Activated naive CD8-positive, alpha-beta T cell treated with anti-CD3 and anti-CD28 coated beads for 36 hours (primary cell): ENCODE measurements around the gene C17orf107. TPM values are rescaled to one million over a fixed set of nuclear protein-coding genes. Genes with fewer than 3 reads are reported as not detected.
A peak's percentile ranks its signal among the peaks of the same experiment; 100 is the strongest.

Experiments
- DNase-seq: peaks from one replicate; pipeline ENCODE4 v3.0.0; 2021
- H3K27ac Mint-ChIP-seq: one replicate; pipeline ENCODE4 v1.8.0; 2022; ENCODE audit warnings: mild to moderate bottlenecking, moderate library complexity, mixed read lengths
- H3K27me3 Mint-ChIP-seq: one replicate; pipeline ENCODE4 v1.8.0; 2022; ENCODE audit warnings: mild to moderate bottlenecking, mixed read lengths
- H3K36me3 Mint-ChIP-seq: one replicate; pipeline ENCODE4 v1.8.0; 2021; ENCODE audit warnings: mild to moderate bottlenecking, mixed read lengths
- H3K4me1 Mint-ChIP-seq: one replicate; pipeline ENCODE4 v1.8.0; 2021; ENCODE audit warnings: mixed read lengths
- H3K4me3 Mint-ChIP-seq: one replicate; pipeline ENCODE4 v1.8.0; 2022; ENCODE audit warnings: mild to moderate bottlenecking, moderate library complexity, mixed read lengths
- H3K9me3 Mint-ChIP-seq: one replicate; pipeline ENCODE4 v1.8.0; 2022; ENCODE audit warnings: mixed read lengths
- total RNA-seq, 2 experiments: library from RNA; stranded (reverse); gene quantifications; one replicate each; pipeline ENCODE4 v1.2.3, GENCODE V29; 2021

Gene C17orf107
- total RNA-seq, 2 experiments from 2014 or later, result 2.2 to 2.3 TPM

DNA sequence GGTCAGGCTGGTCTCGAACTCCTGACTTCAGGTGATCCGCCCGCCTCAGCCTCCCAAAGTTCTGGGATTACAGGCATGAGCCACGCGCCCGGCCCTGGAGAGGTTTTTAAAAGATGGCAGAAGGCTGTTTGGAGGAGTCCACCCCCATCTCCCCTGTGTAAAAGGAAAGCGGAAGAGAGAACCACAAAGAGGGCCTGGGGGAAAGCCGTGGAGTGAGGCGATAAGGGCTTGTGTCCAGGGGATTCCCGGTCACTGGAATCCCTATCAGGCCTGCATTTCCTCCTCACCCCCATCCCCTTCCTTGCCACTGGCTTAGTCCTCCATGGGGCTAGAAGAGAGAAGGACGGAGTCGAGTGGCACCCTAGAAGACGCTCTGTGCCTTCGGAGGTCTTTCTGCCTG is 32.6 kb downstream of the C17orf107 start, which contains the start of gene GP1BA:
GP1BA (plus strand) TSS at position 315 of the 400 bp plus-strand sequence. CDS start 328 bp downstream, outside the sequence.
- DNase-seq, result no peak
- no peaks in the 10 kb centered on the region for H3K9me3 Mint-ChIP-seq
- H3K4me1 Mint-ChIP-seq, result peaks cover 22% of the 10 kb centered on the region
- peaks cover 10% of the 10 kb centered on the region for H3K27me3 Mint-ChIP-seq
- H3K4me3 Mint-ChIP-seq, result no peak within 1 kb of the TSS
- H3K36me3 Mint-ChIP-seq, result peaks cover 10% of the 10 kb centered on the region
- H3K27ac Mint-ChIP-seq, result peak within 1 kb of the TSS; percentile 23

DNA sequence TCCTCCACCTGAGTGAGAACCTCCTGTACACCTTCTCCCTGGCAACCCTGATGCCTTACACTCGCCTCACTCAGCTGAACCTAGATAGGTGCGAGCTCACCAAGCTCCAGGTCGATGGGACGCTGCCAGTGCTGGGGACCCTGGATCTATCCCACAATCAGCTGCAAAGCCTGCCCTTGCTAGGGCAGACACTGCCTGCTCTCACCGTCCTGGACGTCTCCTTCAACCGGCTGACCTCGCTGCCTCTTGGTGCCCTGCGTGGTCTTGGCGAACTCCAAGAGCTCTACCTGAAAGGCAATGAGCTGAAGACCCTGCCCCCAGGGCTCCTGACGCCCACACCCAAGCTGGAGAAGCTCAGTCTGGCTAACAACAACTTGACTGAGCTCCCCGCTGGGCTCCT is 33.4 kb downstream of the C17orf107 start:
- Mint-ChIP-seq H3K36me3 (peaks cover 10% of the 10 kb centered on the region), H3K9me3 (no peaks in the 10 kb centered on the region)
- no peak for DNase-seq

DNA sequence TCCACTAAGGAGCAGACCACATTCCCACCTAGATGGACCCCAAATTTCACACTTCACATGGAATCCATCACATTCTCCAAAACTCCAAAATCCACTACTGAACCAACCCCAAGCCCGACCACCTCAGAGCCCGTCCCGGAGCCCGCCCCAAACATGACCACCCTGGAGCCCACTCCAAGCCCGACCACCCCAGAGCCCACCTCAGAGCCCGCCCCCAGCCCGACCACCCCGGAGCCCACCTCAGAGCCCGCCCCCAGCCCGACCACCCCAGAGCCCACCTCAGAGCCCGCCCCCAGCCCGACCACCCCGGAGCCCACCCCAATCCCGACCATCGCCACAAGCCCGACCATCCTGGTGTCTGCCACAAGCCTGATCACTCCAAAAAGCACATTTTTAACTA is 34.3 kb downstream of the C17orf107 start:
- no peak for DNase-seq
- H3K4me3 Mint-ChIP-seq, result no peak overlapping the region
- peaks cover 10% of the 10 kb centered on the region for H3K27me3 Mint-ChIP-seq
- H3K9me3 Mint-ChIP-seq, result no peaks in the 10 kb centered on the region
- peaks cover 28% of the 10 kb centered on the region for H3K4me1 Mint-ChIP-seq
- peak overlapping the region; percentile 26 for H3K27ac Mint-ChIP-seq
- peaks cover 18% of the 10 kb centered on the region for H3K36me3 Mint-ChIP-seq

More for the DNA sequence above, 33.4 kb downstream of the C17orf107 start:
- Mint-ChIP-seq H3K27me3 (peaks cover 10% of the 10 kb centered on the region), H3K27ac (peak overlapping the region; percentile 23), H3K4me1 (peaks cover 22% of the 10 kb centered on the region), H3K4me3 (no peak overlapping the region)

DNA sequence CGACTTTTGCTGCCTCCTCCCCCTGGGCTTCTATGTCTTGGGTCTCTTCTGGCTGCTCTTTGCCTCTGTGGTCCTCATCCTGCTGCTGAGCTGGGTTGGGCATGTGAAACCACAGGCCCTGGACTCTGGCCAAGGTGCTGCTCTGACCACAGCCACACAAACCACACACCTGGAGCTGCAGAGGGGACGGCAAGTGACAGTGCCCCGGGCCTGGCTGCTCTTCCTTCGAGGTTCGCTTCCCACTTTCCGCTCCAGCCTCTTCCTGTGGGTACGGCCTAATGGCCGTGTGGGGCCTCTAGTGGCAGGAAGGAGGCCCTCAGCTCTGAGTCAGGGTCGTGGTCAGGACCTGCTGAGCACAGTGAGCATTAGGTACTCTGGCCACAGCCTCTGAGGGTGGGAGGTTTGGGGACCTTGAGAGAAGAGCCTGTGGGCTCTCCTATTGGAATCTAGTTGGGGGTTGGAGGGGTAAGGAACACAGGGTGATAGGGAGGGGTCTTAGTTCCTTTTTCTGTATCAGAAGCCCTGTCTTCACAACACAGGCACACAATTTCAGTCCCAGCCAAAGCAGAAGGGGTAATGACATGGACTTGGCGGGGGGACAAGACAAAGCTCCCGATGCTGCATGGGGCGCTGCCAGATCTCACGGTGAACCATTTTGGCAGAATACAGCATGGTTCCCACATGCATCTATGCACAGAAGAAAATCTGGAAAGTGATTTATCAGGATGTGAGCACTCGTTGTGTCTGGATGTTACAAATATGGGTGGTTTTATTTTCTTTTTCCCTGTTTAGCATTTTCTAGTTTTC is 35.0 kb downstream of the C17orf107 start:
- Mint-ChIP-seq H3K9me3 (no peaks in the 10 kb centered on the region), H3K36me3 (peaks cover 21% of the 10 kb centered on the region), H3K27ac (peak overlapping the region; percentile 26), H3K27me3 (peaks cover 10% of the 10 kb centered on the region), H3K4me1 (peaks cover 32% of the 10 kb centered on the region), H3K4me3 (no peak overlapping the region)
- DNase-seq, result no peak

DNA sequence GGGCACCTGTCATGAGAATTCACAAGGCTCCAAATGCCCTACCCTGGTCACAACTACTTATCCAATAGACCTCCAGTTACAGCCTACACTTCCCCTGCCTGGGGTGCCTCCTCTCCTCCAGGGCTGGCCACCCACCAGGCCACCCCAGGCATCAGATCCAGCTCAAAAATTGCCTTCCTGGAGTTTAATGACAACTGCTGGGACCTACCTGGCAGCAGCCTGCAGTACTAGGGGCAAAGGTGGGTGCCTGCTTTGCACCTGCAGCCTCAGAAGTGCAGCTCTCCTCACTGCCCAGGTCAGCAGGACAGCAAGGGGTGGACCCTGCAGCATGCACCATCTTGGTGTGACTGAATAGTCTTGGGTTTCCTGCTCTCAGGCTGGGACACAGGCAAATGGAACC is 36.3 kb downstream of the C17orf107 start:
- Mint-ChIP-seq H3K27me3 (peaks cover 10% of the 10 kb centered on the region), H3K9me3 (no peaks in the 10 kb centered on the region), H3K36me3 (peaks cover 28% of the 10 kb centered on the region), H3K4me1 (peaks cover 32% of the 10 kb centered on the region), H3K4me3 (no peak overlapping the region), H3K27ac (no peak overlapping the region)
- no peak for DNase-seq

GRCh38 chr17:4936436-4936835 is 37.1 kb downstream of the C17orf107 start:
- Mint-ChIP-seq H3K36me3 (peaks cover 33% of the 10 kb centered on the region), H3K27me3 (peaks cover 10% of the 10 kb centered on the region), H3K4me1 (peaks cover 32% of the 10 kb centered on the region), H3K9me3 (no peaks in the 10 kb centered on the region), H3K27ac (peak overlapping the region; percentile 2), H3K4me3 (no peak overlapping the region)
- no peak for DNase-seq

GRCh38 chr17:4937553-4937952 is 38.2 kb downstream of the C17orf107 start:
- Mint-ChIP-seq H3K4me3 (no peak overlapping the region), H3K4me1 (peaks cover 38% of the 10 kb centered on the region), H3K36me3 (peaks cover 44% of the 10 kb centered on the region), H3K27ac (no peak overlapping the region), H3K27me3 (peaks cover 10% of the 10 kb centered on the region), H3K9me3 (no peaks in the 10 kb centered on the region)
- no peak for DNase-seq

- Mint-ChIP-seq H3K4me1 (peaks cover 43% of the 10 kb centered on the region), H3K36me3 (peaks cover 48% of the 10 kb centered on the region), H3K27ac (peak overlapping the region; percentile 66)
These were observed 38.7 kb downstream of the C17orf107 start for GRCh38 chr17:4938069-4938491.

DNA sequence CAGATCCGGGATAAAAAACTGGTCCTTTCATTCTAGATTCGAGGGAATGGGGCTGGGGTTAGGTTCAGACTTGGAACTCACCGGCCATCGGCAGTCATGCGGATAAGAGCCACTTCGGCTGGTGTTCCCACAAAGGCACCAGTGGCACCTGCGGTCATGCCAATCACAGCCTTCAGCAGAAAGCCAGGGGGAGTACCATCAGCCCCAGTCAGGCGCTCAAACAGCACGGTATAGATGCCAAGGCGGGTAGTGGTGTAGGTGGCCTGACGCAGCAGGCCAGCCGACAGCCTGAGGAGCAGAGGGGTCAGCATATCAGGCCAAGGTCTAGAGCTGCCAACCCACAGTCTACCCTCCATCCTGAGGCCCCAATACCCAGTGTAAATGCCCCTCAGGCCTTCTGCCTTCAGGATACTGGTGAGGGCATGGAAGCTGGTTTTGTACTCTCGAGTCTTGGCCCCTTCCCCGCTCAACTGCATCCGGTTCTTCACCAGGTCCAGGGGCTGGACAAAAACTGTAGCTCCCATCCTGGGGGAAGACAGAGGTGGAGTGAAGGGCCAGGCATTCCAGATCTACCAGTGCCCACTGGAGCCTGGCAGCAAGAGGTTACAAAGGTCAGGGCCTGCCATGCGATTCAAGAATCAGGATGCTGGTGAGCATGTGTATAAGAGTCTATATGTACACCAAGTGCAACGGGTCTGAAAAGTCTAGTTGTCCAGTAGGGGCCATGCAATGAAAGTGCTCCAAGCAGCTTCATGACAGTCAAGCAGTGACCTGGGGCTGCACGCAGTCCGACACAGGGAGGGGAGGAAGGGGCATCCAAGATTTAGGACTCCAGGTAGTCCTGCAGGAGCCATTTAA is 39.6 kb downstream of the C17orf107 start:
- peaks cover 51% of the 10 kb centered on the region for H3K36me3 Mint-ChIP-seq
- DNase-seq, result no peak
- H3K4me3 Mint-ChIP-seq, result peak overlapping the region; percentile 97
- peaks cover 47% of the 10 kb centered on the region for H3K4me1 Mint-ChIP-seq
- H3K27ac Mint-ChIP-seq, result peak overlapping the region; percentile 99
- H3K9me3 Mint-ChIP-seq, result no peaks in the 10 kb centered on the region
- H3K27me3 Mint-ChIP-seq, result peaks cover 3% of the 10 kb centered on the region

More at GRCh38 chr17:4938069-4938491, 38.7 kb downstream of the C17orf107 start:
- H3K27me3 Mint-ChIP-seq, result peaks cover 6% of the 10 kb centered on the region
- peak overlapping the region; percentile 97 for H3K4me3 Mint-ChIP-seq
- no peak for DNase-seq
- no peaks in the 10 kb centered on the region for H3K9me3 Mint-ChIP-seq

DNA sequence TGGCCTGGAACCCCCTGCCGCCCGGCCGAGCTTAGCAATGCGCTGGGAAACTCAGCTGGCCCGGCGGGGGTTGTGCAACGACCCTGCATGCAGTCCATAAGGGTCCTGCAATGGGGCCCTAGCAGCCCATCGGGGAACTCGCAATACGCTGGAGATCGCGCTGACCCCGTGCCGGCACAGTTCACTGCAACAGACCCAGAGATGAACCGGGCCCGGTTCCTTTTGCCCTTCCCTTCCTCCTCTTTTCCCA is 40.1 kb downstream of the C17orf107 start:
- Mint-ChIP-seq H3K9me3 (no peaks in the 10 kb centered on the region), H3K4me1 (peaks cover 47% of the 10 kb centered on the region), H3K27me3 (peaks cover 4% of the 10 kb centered on the region), H3K27ac (peak overlapping the region; percentile 99), H3K4me3 (peak overlapping the region; percentile 97), H3K36me3 (peaks cover 56% of the 10 kb centered on the region)
- DNase-seq, result no peak

DNA sequence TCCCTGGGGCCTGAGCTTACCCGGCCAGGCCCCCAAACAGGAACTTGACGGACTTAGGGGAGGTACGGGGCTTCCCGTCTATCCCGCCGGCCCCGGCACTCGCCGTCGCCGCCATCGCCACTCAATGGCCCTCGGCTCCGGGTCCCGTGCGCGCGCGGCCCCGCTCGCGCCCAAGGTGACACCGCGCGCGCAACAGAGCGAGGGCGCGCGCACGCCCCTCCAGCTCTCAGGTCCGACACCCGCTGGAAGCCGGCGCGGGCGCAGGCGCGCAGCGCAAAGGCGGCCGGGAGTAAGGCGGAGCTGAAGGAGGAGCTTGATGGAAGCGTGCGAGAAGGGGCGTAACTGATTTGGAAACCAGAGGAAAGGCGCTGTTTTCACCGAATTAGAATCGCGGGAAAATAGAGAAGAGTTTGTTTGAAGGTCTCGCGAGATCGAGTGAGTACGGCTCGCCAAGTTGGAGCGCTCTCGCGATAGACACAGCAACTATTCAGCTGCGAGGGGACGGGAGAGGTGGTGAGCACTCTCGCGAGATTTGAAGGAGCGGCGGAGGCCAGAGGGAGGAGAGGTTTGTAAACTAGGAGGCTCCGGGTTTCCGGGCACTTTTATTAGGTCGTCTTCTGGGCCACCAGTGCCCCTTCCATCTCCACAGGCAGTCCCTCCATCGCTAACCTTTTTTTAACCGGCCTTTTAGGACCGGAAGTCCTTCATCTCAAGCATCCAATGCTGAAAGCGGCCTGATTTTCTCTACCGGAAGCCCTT is 40.6 kb downstream of the C17orf107 start, which contains the start of the genes RNF167 and SLC25A11:
RNF167 (plus strand) TSS at position 473 of the 759 bp plus-strand sequence. CDS start 642 bp downstream, outside the sequence.
SLC25A11 (minus strand) TSS at position 251 of the 759 bp plus-strand sequence; CDS start at position 115, 136 bp downstream.
- DNase-seq, result peak; percentile 98
- Mint-ChIP-seq H3K27ac (peak within 1 kb of the TSS; percentile 99), H3K36me3 (peaks cover 59% of the 10 kb centered on the region), H3K4me3 (peak within 1 kb of the TSS; percentile 97), H3K27me3 (peaks cover 9% of the 10 kb centered on the region), H3K9me3 (no peaks in the 10 kb centered on the region), H3K4me1 (peaks cover 50% of the 10 kb centered on the region)

DNA sequence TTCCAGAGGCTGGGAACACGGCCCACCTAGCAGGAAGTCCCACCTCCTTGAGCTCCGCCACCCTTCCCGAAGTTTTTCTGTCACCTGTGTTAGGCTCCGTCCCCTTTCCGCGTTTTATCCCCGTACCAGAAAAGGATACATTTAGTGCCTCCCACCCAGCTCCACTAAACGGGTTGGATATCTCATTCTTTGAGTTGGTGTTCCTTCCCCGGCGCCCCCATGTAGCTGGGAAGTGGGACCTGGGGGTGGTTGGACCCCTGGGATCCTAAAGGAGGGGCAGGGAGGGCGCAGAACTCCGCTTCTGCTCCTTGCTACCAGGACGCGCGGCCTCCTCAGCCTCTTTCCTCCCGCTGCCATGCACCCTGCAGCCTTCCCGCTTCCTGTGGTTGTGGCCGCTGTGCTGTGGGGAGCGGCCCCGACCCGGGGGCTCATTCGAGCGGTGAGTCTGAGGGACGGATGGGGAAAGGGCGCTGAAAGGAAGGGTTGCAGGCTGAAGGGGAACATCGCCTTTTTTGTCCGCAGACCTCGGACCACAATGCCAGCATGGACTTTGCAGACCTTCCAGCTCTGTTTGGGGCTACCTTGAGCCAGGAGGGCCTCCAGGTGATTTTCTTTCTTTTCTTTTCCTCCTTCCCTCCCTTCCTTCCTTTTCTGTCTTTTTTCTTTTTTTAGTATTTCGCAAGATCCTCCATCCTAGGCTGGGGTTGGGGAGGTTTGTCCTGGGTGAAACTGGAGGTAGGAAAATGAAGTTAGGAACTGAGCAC is 41.4 kb downstream of the C17orf107 start:
- Mint-ChIP-seq H3K4me3 (peak overlapping the region; percentile 97), H3K27ac (peak overlapping the region; percentile 99), H3K4me1 (peaks cover 57% of the 10 kb centered on the region), H3K36me3 (peaks cover 67% of the 10 kb centered on the region), H3K27me3 (peaks cover 16% of the 10 kb centered on the region), H3K9me3 (no peaks in the 10 kb centered on the region)
- peak; percentile 61 for DNase-seq

- peaks cover 72% of the 10 kb centered on the region for H3K36me3 Mint-ChIP-seq
- no peaks in the 10 kb centered on the region for H3K9me3 Mint-ChIP-seq
- peaks cover 56% of the 10 kb centered on the region for H3K4me1 Mint-ChIP-seq
- H3K4me3 Mint-ChIP-seq, result peak overlapping the region; percentile 97
- no peak for DNase-seq
- peaks cover 17% of the 10 kb centered on the region for H3K27me3 Mint-ChIP-seq
- H3K27ac Mint-ChIP-seq, result peak overlapping the region; percentile 99
These were observed 41.9 kb downstream of the C17orf107 start for GRCh38 chr17:4941319-4941610.
